HG03354 (cell line): ENCODE data around the gene CD22.
A peak's percentile ranks its signal among the peaks of the same experiment; 100 is the strongest.

Source experiments
- ATAC-seq: cut with Tn5 transposase; IDR thresholded peaks from one replicate; pipeline ENCODE4 v1.9.1; 2021; ENCODE audit warnings: mild to moderate bottlenecking; ENCODE audit not compliant: unreplicated experiment, poor library complexity, severe bottlenecking

Gene CD22

DNA sequence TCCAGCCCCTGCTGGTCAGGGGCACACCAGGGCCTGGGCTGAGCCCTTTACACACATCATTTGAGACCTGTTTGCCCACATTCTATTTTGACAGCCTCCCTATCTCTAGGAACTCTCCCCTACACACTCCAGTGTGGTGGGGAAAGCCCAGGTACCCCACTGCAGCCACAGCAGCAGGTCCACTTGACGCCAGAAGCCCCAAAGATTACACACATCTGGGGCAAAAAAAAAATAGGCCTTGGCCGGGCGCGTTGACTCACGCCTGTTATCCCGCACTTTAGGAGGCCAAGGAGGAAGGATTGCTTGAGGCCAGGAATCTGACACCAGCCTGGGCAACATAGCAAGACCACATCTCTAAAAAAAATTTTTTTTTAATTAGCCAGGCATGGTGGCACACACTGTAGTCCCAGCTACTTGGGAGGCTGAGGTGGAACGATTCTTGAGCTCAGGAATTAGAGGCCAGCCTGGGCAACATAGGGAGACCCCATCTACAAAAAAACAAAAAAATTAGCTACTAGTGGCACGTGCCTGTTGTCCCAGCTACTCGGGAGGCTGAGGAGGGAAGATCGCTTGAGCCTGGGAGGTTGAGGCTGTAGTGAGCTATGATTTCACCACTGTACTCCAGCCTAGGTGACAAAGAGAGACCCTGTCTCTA, 18.0 kb upstream of the CD22 start:
- ATAC-seq = no peak

DNA sequence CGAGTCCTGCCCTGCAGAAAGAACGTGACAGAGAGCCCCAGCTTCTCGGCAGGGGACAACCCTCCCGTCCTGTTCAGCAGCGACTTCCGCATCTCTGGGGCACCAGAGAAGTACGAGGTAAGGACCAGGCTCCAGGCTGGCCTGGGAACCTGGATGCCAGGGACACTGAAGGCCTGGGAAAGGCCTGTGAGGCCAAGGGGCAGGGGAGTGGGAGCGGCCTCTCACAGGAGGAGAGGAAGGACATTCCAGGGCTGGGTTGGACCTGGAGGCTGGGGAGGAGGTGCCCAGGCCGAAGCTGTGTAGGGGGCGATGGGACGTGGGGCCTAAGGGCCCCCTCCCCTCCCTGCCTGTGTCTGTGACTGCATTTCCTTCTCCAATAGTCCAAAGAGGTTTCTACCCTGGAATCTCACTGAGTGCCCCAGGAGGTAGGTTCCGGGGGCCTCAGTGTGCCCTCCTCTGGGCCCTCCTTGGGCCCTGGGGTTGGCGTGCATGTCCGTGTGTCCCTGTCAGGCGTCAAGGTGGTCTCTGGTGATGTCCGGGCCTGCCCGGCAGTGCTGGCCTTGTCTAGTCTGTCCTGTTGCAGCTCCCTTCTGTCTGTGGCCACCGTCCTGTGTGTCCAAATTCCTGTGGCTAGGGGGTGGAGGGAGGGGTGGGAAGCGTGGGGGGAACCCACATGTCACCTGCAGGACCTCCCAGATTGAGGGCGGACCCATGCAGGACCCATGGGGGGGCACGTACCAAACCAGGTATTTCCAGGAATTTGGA, 16.9 kb upstream of the CD22 start:
- no peak for ATAC-seq

DNA sequence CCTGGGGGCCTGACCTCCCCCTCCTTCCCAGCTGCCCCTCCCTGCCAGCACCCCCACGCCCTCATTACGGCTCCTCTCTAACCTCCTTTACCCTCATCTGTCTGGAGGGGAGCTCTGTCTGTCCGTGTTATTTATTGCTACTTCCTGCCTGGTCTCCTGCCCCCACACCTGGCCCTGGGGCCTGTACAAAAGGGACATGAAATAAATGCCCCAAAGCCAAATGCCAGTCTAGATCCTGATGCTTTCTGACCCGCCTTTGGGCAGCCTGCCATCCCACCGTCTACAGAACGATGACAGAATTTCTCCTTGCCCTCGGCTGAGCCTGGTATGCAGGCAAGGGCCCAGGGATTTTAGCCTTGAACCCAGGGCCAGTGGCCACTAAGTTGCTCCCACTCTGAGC, 15.4 kb upstream of the CD22 start:
- ATAC-seq = no peak

DNA sequence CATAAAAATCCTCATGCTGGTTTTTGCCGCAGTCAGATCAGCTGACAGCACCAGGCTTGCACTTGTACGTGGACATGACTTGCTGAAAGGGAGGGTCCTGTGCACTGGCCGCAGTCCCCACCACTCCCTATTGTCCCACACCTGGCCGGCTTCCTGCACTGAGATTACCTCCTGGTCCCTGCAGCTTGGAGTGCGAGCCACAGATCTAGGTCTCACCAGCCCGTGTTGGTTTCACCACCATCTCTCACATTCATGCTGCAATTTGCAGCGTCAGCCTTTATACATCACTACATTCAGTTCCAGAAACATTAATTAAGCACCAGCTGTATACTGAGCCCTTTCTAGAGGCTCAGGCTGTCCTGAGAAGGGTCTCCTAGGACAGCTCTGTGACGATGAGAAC, 15.0 kb upstream of the CD22 start:
- no peak for ATAC-seq

DNA sequence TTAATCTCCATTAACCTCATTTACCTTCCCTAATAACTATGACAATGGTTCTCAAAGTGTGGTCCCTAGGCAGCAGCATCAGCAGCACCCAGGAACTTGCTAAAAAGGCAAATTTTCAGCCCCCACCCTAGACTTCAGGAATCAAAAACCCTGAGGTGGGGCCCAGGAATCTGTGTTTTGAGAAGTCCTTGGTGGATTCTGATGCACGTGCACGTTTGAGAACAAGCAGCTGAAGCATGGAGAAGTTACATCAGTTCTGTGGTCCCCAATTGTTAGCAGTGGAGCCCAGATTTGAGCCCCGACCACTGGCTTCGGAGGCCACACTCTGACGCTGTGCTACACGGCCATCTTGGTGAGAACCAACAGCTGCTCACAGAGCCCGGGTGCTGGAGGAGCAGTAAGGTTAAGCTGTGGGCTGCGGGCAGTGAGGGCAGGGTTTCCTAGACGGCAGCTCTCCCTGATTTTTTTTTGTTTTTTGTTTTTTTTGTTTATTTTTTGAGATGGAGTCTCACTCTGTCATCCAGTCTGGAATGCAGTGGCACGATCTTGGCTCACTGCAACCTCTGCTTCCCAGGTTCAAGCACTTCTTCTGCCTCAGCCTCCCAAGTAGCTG, 14.0 kb upstream of the CD22 start:
- no peak for ATAC-seq

DNA sequence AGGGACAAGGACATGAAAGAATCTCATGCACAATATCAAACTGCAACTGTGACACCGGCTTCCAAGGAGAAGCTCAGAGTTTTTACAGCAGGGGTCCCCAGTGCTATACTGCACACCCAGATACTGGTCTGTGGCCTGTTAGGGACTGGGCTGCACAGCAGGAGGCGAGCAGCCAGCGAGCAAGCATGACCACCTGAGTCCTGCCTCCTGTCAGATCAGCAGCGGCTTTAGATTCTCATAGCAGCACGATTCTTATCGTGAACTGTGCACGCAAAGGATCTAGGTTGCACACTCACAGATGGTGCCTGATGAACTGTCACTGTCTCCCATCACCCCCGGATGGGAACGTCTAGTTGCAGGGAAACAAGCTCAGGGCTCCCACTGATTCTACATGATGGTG, 13.1 kb upstream of the CD22 start:
- no peak for ATAC-seq

DNA sequence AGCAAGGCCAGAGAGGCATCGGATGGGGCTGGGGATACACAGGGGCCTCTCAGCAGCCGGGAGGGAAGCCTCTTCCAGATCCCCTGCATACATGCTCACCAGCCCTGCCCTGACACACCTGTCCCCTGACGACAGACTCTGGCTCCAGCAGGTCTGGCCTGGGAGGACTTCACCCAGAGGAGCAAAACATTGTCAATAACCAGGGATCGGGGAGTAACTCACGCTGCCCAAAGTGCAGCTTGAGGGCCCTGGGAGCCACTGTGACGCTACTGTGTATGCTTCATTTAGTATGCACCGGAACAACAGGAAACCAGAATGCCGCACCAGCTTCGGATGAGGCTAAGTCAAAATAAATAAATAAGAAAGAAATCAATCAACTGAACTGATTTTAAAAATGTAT, 12.4 kb upstream of the CD22 start:
- ATAC-seq = no peak

DNA sequence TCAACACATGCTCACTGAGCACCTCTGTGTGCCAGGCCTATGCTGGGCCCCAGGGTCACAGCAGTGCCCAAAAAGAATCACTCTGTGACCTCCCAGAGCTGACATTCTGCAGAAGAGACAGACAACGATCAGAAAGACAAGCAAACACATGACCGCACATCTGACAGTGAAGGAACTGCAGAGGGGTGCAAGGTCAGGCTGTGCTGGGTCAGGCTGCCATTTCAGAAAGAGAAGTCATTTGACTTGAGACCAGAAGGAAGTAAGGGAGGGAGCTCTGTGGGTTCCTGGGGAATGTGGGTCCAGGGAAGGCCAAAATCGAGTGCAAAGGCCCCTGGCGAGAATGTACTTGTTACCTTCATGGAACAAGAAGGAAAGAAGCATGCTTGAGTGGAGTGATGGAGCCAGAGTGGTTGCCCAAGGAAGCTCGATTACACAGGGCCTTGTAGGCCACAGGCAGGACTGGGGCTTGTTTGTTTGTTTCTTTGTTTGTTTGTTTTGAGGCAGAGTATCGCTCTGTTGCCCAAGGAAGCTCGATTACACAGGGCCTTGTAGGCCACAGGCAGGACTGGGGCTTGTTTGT, 11.4 kb upstream of the CD22 start:
- ATAC-seq = no peak

DNA sequence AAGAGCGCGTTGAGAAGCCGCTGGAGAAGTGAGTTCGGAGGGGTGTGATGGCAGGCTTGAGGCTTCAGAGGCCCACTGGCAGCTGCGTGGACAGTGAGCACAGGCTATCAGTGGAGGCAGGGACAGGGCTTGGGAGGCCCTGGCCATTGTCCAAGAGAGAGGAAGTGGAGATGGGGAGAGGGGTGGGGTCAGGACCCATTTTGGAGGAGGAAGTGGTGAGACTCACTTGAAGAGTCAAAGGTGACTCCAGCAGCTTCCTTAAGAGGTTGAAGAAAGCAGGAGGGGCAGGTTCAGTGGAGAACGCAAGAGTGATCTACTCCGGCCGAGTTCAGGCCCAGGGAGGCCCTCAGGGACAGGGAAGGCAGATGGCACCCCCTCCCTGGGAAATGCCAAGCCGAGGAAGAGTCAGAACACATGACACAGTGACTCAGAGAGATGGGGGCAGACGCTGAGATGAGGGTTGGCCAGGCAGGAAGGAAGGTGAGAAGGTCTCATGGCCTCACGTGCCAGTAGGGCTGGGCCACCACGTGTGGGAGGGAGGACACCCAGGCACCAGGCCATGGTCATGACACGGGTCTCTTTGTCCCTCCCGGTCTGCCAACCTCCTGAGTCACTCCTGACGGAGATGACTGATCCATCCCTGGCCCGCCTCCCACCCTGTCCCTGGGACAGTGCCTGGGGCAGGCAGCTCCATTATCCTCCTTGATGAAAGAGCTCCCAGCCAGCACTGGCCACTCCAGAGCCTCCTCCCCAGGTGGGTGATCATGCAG, 10.1 kb upstream of the CD22 start:
- no peak for ATAC-seq

DNA sequence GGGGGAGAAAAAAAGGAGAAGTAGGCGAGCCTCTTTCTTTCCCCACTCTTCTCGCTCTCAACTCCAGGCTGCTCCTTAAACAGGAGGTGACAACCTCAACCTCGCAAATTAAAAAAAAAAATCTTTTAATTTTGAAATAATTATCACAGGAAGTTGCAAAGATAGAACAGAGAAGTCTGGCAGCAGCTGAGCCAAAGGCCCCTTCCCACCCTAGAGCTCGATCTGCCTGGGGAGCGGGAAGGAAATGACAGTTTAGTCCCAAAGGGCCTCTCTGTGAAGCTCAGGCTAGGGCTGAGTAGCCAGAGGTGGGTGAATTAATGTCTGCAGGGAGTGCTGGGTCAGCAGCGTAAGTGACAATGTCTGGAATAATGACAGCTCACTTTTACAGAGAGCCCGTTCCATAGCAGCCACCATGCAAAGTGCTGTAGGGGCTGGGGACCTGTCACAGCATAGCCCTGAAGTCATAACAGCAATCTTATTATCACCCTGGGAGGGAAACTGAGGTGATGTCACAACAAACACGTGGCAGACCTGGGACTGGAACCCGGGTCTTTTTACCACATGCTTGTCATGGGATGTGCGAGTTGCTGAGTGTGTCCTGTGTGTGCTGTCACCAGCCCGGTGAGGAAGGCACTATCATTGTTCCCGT, 8.8 kb upstream of the CD22 start:
- no peak for ATAC-seq

DNA sequence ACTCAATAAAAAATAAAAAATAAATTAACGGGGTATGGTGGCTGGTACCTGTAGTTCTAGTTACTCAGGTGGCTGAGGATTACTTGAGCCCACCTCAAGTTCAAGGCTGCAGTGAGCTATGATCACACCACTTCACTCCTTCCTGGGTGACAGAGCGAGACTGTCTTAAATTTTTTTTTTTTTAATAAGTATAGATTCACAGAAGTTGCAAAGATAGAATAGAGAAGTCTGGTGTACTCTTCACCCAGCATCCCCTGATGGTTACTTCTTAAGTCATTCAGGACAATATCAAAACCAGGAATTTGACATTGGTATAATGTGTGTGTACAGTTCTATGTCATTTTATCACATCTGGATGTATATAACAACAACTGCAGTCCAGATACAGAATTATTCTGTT, 7.7 kb upstream of the CD22 start:
- no peak for ATAC-seq

DNA sequence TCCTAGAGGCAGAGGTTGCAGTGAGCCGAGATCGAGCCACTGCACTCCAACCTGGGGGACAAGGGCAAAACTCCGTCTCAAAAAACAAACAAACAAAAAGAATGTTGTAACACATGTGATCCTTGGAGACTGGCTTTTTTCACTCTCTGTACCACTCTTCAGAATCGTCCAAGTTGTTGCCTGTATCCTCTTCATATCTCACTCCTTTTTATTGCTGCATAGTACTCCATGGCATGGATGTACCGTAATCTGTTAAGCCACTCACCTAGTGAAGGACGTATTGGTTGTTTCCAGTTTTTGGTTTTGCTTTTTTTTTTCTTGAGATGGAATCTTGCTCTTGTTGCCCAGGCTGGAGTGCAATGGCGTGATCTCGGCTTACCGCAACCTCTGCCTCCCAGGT, 7.0 kb upstream of the CD22 start:
- ATAC-seq = no peak

DNA sequence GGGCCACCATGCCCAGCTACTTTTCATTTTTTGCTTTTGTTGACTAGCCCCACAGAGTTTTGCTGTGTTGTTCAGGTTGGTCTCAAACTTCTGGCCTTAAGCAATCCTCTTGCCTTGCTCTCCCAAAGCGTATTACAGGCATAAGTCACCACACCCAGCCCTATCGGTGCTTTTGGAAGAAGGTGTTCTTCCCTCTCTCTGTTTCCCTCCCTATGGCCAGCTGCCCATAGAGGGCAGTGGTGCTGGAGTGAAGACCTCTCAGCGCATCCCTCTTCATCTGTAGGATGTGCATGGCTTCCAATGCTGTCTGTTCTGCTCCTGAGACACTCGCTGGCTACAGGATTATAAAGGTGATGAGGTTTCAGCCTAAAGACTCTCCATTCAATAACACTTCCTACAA, 1.3 kb upstream of the CD22 start:
- ATAC-seq = no peak

DNA sequence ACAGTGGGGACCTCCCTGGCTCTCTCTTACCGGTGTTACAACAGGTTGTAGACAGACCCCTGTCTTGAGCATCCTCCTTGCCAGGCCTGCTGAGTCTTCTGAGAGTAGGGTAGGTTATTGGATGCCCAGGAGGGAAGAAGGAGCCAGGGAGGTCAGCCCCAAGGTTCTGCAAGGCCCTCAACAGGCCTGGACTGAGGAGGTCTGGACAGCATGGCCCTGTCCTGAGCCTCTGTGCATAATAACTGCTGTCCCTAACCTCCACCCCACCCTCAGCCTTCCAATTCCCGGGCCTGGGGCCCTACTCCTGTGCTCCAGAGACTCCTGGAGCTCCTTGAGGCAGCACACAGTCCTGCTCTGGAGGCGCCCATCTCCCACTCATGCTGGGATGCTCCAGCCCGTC, 336 bp downstream of the CD22 start:
- peak; percentile 5 for ATAC-seq

DNA sequence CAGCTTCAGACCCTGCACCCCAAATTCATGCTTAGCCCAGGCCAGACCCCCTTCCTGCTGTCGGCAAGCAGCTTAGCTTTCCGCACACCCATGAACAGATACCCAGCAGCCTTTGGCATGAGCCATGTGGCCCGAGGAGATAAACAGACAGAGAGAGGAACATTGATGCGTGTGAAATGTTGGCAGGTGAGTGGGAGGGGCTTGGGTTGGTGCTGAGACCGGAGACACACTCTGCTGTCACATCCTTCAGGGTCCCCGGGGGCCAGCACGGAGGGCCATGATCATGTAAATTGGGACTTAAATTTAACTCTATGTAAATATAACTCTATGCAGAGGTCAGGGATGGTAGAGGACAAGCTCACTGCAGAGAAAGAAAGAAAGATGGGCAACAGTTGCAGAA, 1.5 kb downstream of the CD22 start:
- peak; percentile 63 for ATAC-seq

DNA sequence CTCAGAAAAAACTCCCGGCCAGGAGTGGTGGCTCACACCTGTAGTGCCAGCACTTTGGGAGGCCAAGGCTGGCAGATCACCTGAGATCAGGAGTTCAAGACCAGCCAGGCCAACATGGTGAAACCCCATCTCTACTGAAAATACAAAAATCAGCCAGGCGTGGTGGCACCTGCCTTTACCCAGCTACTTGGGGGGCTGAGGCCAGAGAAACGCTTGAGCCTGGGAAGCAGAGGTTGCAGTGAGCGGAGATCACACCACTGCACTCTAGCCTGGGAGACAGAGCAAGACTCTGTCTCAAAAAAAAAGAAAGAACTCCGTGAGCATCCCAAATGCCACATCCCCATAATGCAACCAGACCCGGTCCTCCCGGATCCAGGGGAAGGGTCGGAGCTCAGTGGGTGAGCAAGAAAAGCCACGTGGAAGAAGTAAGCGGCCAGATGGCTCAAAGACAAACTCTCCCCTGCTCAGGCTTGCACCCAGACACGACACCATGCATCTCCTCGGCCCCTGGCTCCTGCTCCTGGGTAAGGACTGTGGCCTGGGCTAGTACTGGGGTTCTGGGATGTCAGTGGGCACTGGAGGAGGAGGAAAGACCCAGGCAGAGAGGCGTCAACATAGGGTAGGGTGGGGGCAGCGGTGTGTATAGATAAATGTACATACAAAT, 2.7 kb downstream of the CD22 start:
- ATAC-seq = no peak

DNA sequence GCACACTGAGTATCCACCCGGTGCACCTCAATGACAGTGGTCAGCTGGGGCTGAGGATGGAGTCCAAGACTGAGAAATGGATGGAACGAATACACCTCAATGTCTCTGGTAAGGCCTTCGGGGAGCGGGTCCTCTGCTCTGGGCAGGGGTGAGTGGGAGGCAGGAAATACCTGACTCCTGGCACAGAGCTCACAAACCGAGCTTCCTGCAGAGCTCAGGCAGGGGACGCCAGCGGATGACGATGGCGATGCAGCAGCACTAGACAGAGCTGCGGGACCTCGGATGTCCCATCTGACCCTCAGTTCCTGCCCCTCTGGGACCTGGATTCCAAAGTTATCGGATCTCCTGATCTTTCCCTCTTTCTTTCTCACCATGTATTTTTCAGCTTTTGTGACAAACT, 3.8 kb downstream of the CD22 start:
- ATAC-seq = no peak

DNA sequence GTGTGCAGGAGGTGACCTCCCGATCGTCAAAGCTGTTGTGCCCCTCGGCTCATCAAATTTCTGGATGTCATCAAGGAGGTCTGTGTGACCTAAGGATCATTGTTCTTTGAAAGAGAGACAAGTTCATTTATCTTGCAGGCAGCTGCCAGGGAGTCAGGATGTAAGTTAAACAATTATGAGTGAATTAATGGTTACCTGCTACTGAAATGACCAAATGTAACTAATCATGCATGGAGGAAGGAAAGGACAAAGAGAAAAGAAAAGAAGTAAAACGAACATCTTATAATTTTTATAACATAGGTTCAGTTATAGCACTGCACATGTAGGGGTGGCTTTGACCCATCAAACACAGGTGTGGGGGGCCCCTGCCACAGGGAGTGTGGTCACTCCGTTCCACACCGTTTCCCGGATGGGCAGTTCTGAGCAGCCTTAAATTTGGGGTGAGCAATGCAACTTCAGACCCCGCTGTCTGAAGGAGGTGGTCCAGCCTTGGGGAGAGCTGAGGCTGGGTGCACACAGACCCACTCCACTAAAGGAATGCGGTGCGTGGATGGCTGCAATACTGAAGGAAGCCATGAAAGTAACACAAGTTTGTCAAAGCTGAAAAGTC, 5.3 kb downstream of the CD22 start:
- ATAC-seq = no peak
